H1 (cell line): ENCODE measurements around the gene NLRX1. TPM values are rescaled to one million over a fixed set of nuclear protein-coding genes. Genes with fewer than 3 reads are reported as not detected.

ENCODE experiments used
- CTCF ChIA-PET: fragments of 300-600 bp; sonication (Branson Sonifier 250); formaldehyde crosslinking; loops from one replicate; lab custom pipeline; 2021; ENCODE audit not compliant: partially characterized antibody; lab: Charles Lee
- POLR2A ChIA-PET: fragments of 300-600 bp; sonication (Branson Sonifier 250); formaldehyde crosslinking; loops from one replicate; lab custom pipeline; 2021; ENCODE audit warnings: inconsistent platforms; ENCODE audit not compliant: partially characterized antibody; lab: Charles Lee
- DNase-seq, 2 experiments: peaks; one replicate each; pipeline versions ENCODE4 v3.0.0 to v3.0.0-alpha.2; 2010 to 2022; ENCODE audit warnings: low spot score in 2 of 2, low read depth in 1 of 2, mixed read lengths in 1 of 2
- FAIRE-seq: peaks from 2 replicates; lab custom pipeline; 2011; peaks lifted over from hg19 to GRCh38; lab: Jason Lieb, UNC
- H2AFZ ChIP-seq: 2 replicates; pipeline ENCODE4 v1.8.1; 2012; ENCODE audit warnings: low read length, inconsistent platforms
- H2AK5ac ChIP-seq: 2 replicates; pipeline ENCODE4 v1.6.1; 2013; ENCODE audit warnings: low read depth, low read length
- H2BK120ac ChIP-seq: replicated peaks from 2 replicates; pipeline ENCODE3; 2013; ENCODE audit warnings: low read depth, low read length, inconsistent platforms
- H2BK12ac ChIP-seq: 2 replicates; pipeline ENCODE4 v1.6.1; 2013; ENCODE audit warnings: low read depth, low read length
- H2BK15ac ChIP-seq: 2 replicates; pipeline ENCODE4 v1.6.1; 2013; ENCODE audit warnings: low read length
- H2BK20ac ChIP-seq: 2 replicates; pipeline ENCODE4 v1.6.1; 2013; ENCODE audit warnings: low read length
- H2BK5ac ChIP-seq: 2 replicates; pipeline ENCODE4 v1.6.1; 2013; ENCODE audit warnings: low read depth, low read length
- H3K14ac ChIP-seq: 2 replicates; pipeline ENCODE4 v1.6.1; 2013; ENCODE audit warnings: inconsistent platforms; ENCODE audit not compliant: insufficient read length
- H3K18ac ChIP-seq: 2 replicates; pipeline ENCODE4 v1.6.1; 2013; ENCODE audit warnings: low read length; ENCODE audit errors: extremely low read depth
- H3K23ac ChIP-seq: 2 replicates; pipeline ENCODE4 v1.6.1; 2013; ENCODE audit warnings: inconsistent platforms; ENCODE audit not compliant: insufficient read length
- H3K23me2 ChIP-seq: 2 replicates; pipeline ENCODE4 v1.6.1; 2013; ENCODE audit warnings: low read depth, low read length
- H3K27ac ChIP-seq: 2 replicates; pipeline ENCODE4 v1.6.1; 2011; ENCODE audit warnings: low read depth, low read length, inconsistent platforms
- H3K27me3 ChIP-seq, 4 experiments: replicated peaks in 1 of 4; 1 replicate in 1 of 4; 2 replicates in 3 of 4; pipeline versions ENCODE4 v1.6.1 to v1.8.1; 2011 to 2013; ENCODE audit warnings: low read length in 3 of 4, mild to moderate bottlenecking in 3 of 4, inconsistent platforms in 2 of 4, mixed read lengths in 2 of 4, moderate library complexity in 1 of 4; ENCODE audit not compliant: control insufficient read depth in 3 of 4, insufficient read depth in 3 of 4; ENCODE audit errors: extremely low read depth in 1 of 4
- H3K36me3 ChIP-seq, 4 experiments: 2 replicates each; pipeline versions ENCODE4 v1.6.1 to v1.8.1; 2011 to 2013; ENCODE audit warnings: mild to moderate bottlenecking in 4 of 4, low read length in 3 of 4, moderate library complexity in 2 of 4, control low read depth in 1 of 4, inconsistent platforms in 1 of 4; ENCODE audit not compliant: insufficient read depth in 4 of 4, control insufficient read depth in 2 of 4
- H3K4ac ChIP-seq: replicated peaks from 2 replicates; pipeline ENCODE3; 2013; ENCODE audit warnings: low read length, low read depth, mixed read lengths, inconsistent platforms; ENCODE audit not compliant: insufficient read length
- H3K4me1 ChIP-seq, 4 experiments: replicated peaks in 1 of 4; 1 replicate in 1 of 4; 2 replicates in 3 of 4; pipeline versions ENCODE4 v1.6.1 to v1.8.1; 2011 to 2013; ENCODE audit warnings: low read length in 3 of 4, inconsistent platforms in 2 of 4, mixed read lengths in 1 of 4; ENCODE audit not compliant: insufficient read depth in 4 of 4, control insufficient read depth in 3 of 4
- H3K4me2 ChIP-seq, 2 experiments: 2 replicates each; pipeline versions ENCODE4 v1.6.1 to v1.8.1; 2011 to 2013; ENCODE audit warnings: low read depth in 2 of 2, low read length in 2 of 2, control low read depth in 1 of 2, inconsistent platforms in 1 of 2, mild to moderate bottlenecking in 1 of 2; ENCODE audit not compliant: insufficient read depth in 1 of 2
- H3K4me3 ChIP-seq, 4 experiments: fragments of 200-600, 300-600 bp in 1 of 4; sonication (generic), shearing (Covaris generic), sonication (Bioruptor Twin) in 1 of 4; 2 replicates each; pipeline versions ENCODE4 v1.5.1 to v1.8.1; 2011 to 2016; ENCODE audit warnings: low read length in 4 of 4, low read depth in 3 of 4, control low read depth in 2 of 4, inconsistent platforms in 2 of 4, mild to moderate bottlenecking in 2 of 4, mixed read lengths in 1 of 4, moderate library complexity in 1 of 4; ENCODE audit not compliant: insufficient read depth in 2 of 4; ENCODE audit errors: extremely low read depth in 1 of 4
- H3K56ac ChIP-seq: replicated peaks from 2 replicates; pipeline ENCODE3; 2013; ENCODE audit warnings: low read depth, mild to moderate bottlenecking, mixed read lengths, low read length, inconsistent platforms; ENCODE audit not compliant: insufficient read length
- H3K79me1 ChIP-seq: 2 replicates; pipeline ENCODE4 v1.6.1; 2013; ENCODE audit warnings: low read depth, low read length, control low read depth
- H3K79me2 ChIP-seq, 2 experiments: 2 replicates each; pipeline versions ENCODE4 v1.6.1 to v1.8.1; 2012 to 2013; ENCODE audit warnings: low read length in 2 of 2, mild to moderate bottlenecking in 2 of 2, inconsistent platforms in 1 of 2; ENCODE audit not compliant: insufficient read depth in 2 of 2, control insufficient read depth in 1 of 2
- H3K9ac ChIP-seq, 4 experiments: replicated peaks in 1 of 4; 1 replicate in 1 of 4; 2 replicates in 3 of 4; pipeline versions ENCODE4 v1.6.1 to v1.8.1; 2011 to 2013; ENCODE audit warnings: low read depth in 3 of 4, low read length in 3 of 4, control low read depth in 2 of 4, mild to moderate bottlenecking in 2 of 4, moderate library complexity in 2 of 4, inconsistent platforms in 1 of 4; ENCODE audit errors: extremely low read depth in 1 of 4
- H3K9me3 ChIP-seq, 2 experiments: 2 replicates each; pipeline versions ENCODE4 v1.6.1 to v1.8.1; 2012 to 2013; ENCODE audit warnings: mild to moderate bottlenecking in 2 of 2, moderate library complexity in 2 of 2, control low read depth in 1 of 2, inconsistent platforms in 1 of 2, low read depth in 1 of 2, low read length in 1 of 2, mixed read lengths in 1 of 2; ENCODE audit not compliant: insufficient read depth in 2 of 2
- H4K20me1 ChIP-seq, 2 experiments: replicated peaks in 1 of 2; 2 replicates each; pipeline versions ENCODE3 to v1.8.1; 2011 to 2013; ENCODE audit warnings: inconsistent platforms in 2 of 2, low read length in 2 of 2, mild to moderate bottlenecking in 1 of 2; ENCODE audit not compliant: insufficient read depth in 2 of 2, control insufficient read depth in 1 of 2
- H4K5ac ChIP-seq: 2 replicates; pipeline ENCODE4 v1.6.1; 2013; ENCODE audit warnings: low read length, low read depth, mixed read lengths, inconsistent platforms; ENCODE audit not compliant: insufficient read length
- H4K8ac ChIP-seq: 2 replicates; pipeline ENCODE4 v1.8.0; 2013; ENCODE audit warnings: mild to moderate bottlenecking, moderate library complexity, low read length, inconsistent platforms; ENCODE audit not compliant: insufficient read depth; ENCODE audit errors: extremely low read depth
- H4K91ac ChIP-seq: replicated peaks from 2 replicates; pipeline ENCODE3; 2013; ENCODE audit warnings: low read length, mixed read lengths, inconsistent platforms; ENCODE audit not compliant: insufficient read length
- CTBP2 ChIP-seq: IDR thresholded peaks from 2 replicates; pipeline ENCODE4 v1.7.0; 2011; ENCODE audit warnings: borderline replicate concordance, mild to moderate bottlenecking, moderate library complexity, mixed read lengths, low read length; ENCODE audit not compliant: insufficient read depth, insufficient read length
- HDAC6 ChIP-seq: IDR thresholded peaks from one replicate; pipeline ENCODE4 v1.7.1; 2012; ENCODE audit warnings: low read depth, mild to moderate bottlenecking, inconsistent platforms, low read length, moderate library complexity
- KDM4A ChIP-seq: IDR thresholded peaks from one replicate; pipeline ENCODE4 v1.7.1; 2012; ENCODE audit warnings: low read depth, mild to moderate bottlenecking, moderate library complexity, low read length, inconsistent platforms; ENCODE audit not compliant: severe bottlenecking
- POLR2A ChIP-seq, 2 experiments: IDR thresholded peaks; 1 replicate in 1 of 2; 2 replicates in 1 of 2; pipeline ENCODE4 v1.6.1; 2011; ENCODE audit warnings: low read depth in 2 of 2, low read length in 2 of 2, mild to moderate bottlenecking in 2 of 2; ENCODE audit errors: control extremely low read depth in 1 of 2
- POU5F1 ChIP-seq: IDR thresholded peaks from 2 replicates; pipeline ENCODE4 v1.6.1; 2011; ENCODE audit warnings: low read depth, mild to moderate bottlenecking, low read length, moderate library complexity
- RFX5 ChIP-seq: IDR thresholded peaks from 2 replicates; pipeline ENCODE4 v1.6.1; 2011; ENCODE audit warnings: low read depth, low read length, improper control_type of control experiment, borderline replicate concordance
- WGBS, 2 experiments: shearing (Covaris generic) in 1 of 2; methylation state at CpG; one replicate each; pipeline versions ENCODE4 v1.1.6 to v1.1.7; 2013 to 2015; ENCODE audit warnings: low lambda C conversion rate in 2 of 2, mixed read lengths in 2 of 2, inconsistent platforms in 1 of 2, low coverage in 1 of 2, missing lambda C conversion rate in 1 of 2; ENCODE audit not compliant: insufficient replicate concordance in 2 of 2, insufficient coverage in 1 of 2, insufficient read length in 1 of 2; ENCODE audit errors: extremely low coverage in 1 of 2, missing lambda C conversion rate in 1 of 2; 5-methylcytosine and 5-hydroxymethylcytosine counted together
- polyA plus RNA-seq, 7 experiments: library from polyadenylated mRNA; depleted of rRNA in 3 of 7; stranded (reverse) in 5 of 7; unstranded in 2 of 7; fragments of >200 nt in 5 of 7; fragments of 200-250 nt in 2 of 7; gene quantifications; 1 replicate in 5 of 7; 2 replicates in 1 of 7; 4 replicates in 1 of 7; pipeline versions ENCODE4 v1.2.1 to v1.2.3, GENCODE V29; 2011 to 2013; ENCODE audit warnings: missing spikeins in 2 of 7, mixed read lengths in 2 of 7
- total RNA-seq: library from RNA; stranded (reverse); fragmentation: NEBNext Ultra II Directional; extraction: Animal tissue kit (Norgen Biotek cat#: 25700); gene quantifications from 2 replicates; pipeline ENCODE4 v1.2.1, GENCODE V29; 2021
- TF ChIP-seq, protein P1 (sequence below), 3 experiments: IDR thresholded peaks; 1 replicate in 2 of 3; 2 replicates in 1 of 3; pipeline versions ENCODE4 v1.5.1 to v1.6.1; 2011; ENCODE audit warnings: low read length in 3 of 3, mild to moderate bottlenecking in 3 of 3, inconsistent platforms in 2 of 3, low read depth in 1 of 3, moderate library complexity in 1 of 3; ENCODE audit not compliant: insufficient read depth in 1 of 3; ENCODE audit errors: control extremely low read depth in 1 of 3
- TF ChIP-seq, protein P2 (sequence below): IDR thresholded peaks from 2 replicates; pipeline ENCODE4 v1.6.1; 2011; ENCODE audit warnings: low read length, improper control_type of control experiment

Gene NLRX1
- total and polyA plus RNA-seq, 2 of the 8 experiments (the other 6 are each of a cell fraction or from before 2014, with no cell fraction given), result 13.2 to 18.6 TPM

- Histone ChIP-seq H2BK120ac (no peak overlapping the region), H3K27ac (0 out of 2 replicates have a peak overlapping the region, but pooled peaks have one; percentile 32), H3K27me3 (no peaks in the 10 kb centered on the region), H3K14ac (no peak overlapping the region), H3K36me3 (peaks cover 7 to 32% (median 21%) of the 10 kb centered on the region in 4 experiments), H3K79me1 (peaks cover 7% of the 10 kb centered on the region; the same call in 1 of the 2 replicates), H3K79me2 (peaks cover 7 to 24% of the 10 kb centered on the region in 2 experiments), H3K23me2 (0 out of 2 replicates have a peak, but pooled peaks cover 5% of the 10 kb centered on the region), H3K18ac (no peak overlapping the region), H3K9ac (peak overlapping the region in 1 of 4 experiments; percentile 5; a peak in 1 of 7 replicates), H3K4me2 (no peak overlapping the region), H2BK12ac (no peak overlapping the region), H4K8ac (no peak overlapping the region), H3K4me3 (no peak overlapping the region), H3K4me1 (peaks cover 0 to 8% (median 6%) of the 10 kb centered on the region in 4 experiments; a peak in 5 of 7 replicates), H3K4ac (no peak overlapping the region), H4K5ac (no peak overlapping the region), H2AFZ (no peak overlapping the region), H3K9me3 (no peaks in the 10 kb centered on the region), H4K20me1 (peaks cover 0 to 13% of the 10 kb centered on the region in 2 experiments), H4K91ac (no peak overlapping the region), H3K23ac (no peak overlapping the region), H2BK5ac (no peak overlapping the region), H2BK15ac (no peak overlapping the region), H2BK20ac (no peak overlapping the region), H2AK5ac (no peak overlapping the region), H3K56ac (no peak overlapping the region)
- POLR2A ChIA-PET, result interaction anchor here (0.5 to 3.2 kb wide), 6 partner anchors 8 to 1525 kb away, joined by 3 to 19 read pairs (median 4); partner anchors contain the start of genes CBL and MCAM
- WGBS, 2 experiments, result 84% methylated on average over 5 of the region's 5 CpGs; no CpG with 5 or more reads in 1 of the 2 experiments
- FAIRE-seq (no peak), DNase-seq (no peak)
- CTCF ChIA-PET, result interaction anchor here (1.0 to 2.5 kb wide), 7 partner anchors 14 to 171 kb away, joined by 3 to 9 read pairs (median 3); no protein-coding TSS in a partner anchor
- TF ChIP-seq POU5F1 (no peak), RFX5 (no peak), CTBP2 (no peak), POLR2A (IDR thresholded peaks at IDR 0.05; ENCODE audit: control extremely low read depth in 1 of 2, low read depth in 2 of 2, low read length in 2 of 2) (no peak), KDM4A (no peak), HDAC6 (no peak)
- TF ChIP-seq, protein P1, sequence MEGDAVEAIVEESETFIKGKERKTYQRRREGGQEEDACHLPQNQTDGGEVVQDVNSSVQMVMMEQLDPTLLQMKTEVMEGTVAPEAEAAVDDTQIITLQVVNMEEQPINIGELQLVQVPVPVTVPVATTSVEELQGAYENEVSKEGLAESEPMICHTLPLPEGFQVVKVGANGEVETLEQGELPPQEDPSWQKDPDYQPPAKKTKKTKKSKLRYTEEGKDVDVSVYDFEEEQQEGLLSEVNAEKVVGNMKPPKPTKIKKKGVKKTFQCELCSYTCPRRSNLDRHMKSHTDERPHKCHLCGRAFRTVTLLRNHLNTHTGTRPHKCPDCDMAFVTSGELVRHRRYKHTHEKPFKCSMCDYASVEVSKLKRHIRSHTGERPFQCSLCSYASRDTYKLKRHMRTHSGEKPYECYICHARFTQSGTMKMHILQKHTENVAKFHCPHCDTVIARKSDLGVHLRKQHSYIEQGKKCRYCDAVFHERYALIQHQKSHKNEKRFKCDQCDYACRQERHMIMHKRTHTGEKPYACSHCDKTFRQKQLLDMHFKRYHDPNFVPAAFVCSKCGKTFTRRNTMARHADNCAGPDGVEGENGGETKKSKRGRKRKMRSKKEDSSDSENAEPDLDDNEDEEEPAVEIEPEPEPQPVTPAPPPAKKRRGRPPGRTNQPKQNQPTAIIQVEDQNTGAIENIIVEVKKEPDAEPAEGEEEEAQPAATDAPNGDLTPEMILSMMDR (IDR thresholded peaks at IDR 0.05; ENCODE audit: control extremely low read depth in 1 of 3, insufficient read depth in 1 of 3, low read depth in 1 of 3, low read length in 3 of 3), result no peak
- TF ChIP-seq, protein P2, sequence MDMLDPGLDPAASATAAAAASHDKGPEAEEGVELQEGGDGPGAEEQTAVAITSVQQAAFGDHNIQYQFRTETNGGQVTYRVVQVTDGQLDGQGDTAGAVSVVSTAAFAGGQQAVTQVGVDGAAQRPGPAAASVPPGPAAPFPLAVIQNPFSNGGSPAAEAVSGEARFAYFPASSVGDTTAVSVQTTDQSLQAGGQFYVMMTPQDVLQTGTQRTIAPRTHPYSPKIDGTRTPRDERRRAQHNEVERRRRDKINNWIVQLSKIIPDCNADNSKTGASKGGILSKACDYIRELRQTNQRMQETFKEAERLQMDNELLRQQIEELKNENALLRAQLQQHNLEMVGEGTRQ, result no peak
These were observed 41.8 kb upstream of the NLRX1 start for GRCh38 chr11:119126675-119127268.
